Stimulated activated CD4-positive, alpha-beta T cell treated with anti-CD3 and anti-CD28 coated beads, Interleukin-1b, Interleukin-23, amount 100 ng/mL, for 4 hours (primary cell): ENCODE data around the gene SIPA1L3.

Source experiments
- DNase-seq, 2 donors: peaks; one replicate each; pipeline ENCODE4 v3.0.0-alpha.2; 2020; ENCODE audit warnings: low read depth in 2 of 2

SIPA1L3 gene

DNA sequence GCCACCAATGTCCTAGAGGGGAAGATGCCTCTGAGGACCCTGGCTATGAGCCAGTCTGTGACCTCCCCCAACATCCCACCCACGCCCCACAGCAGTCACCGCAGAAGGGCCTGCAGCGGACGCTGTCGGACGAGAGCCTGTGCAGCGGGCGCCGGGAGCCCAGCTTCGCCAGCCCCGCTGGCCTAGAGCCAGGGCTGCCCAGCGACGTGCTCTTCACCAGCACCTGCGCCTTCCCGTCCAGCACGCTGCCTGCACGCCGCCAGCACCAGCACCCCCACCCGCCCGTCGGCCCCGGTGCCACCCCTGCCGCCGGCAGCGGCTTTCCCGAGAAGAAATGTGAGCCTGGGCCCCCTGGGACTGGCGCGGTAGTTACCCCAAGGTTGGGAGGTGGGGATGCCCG, 286.4 kb downstream of the SIPA1L3 start:
- no peak for DNase-seq

DNA sequence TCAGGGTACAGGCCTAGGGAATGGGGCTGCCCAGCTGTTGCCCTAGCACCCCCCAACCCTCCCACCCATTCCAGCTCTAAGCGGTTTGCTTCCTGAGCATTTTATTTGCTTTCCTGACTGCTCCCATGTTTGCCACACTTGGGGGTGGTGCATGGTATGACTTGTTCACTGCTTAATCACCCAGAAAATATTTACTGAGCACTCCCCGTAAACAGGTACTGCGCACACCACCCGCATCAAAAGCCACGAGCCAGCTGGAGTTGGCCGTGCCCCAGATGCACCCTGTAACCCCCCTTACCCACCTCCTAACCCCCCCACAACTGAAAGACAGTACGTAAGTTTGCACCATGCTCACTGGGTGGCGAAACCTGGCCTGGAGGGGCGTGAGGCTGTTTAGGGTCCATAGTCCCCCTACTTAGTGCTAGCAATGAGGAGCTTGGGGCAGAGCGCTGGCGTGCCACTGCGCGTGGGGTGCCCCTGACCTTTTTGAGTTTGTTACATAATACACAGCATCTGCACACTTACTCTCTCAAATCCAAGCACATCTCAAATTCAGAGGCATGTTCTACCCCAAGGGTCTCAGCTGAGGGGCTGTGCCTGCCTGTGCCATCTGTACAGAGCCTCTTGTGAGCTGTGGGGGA, 287.2 kb downstream of the SIPA1L3 start:
- DNase-seq = no peak

DNA sequence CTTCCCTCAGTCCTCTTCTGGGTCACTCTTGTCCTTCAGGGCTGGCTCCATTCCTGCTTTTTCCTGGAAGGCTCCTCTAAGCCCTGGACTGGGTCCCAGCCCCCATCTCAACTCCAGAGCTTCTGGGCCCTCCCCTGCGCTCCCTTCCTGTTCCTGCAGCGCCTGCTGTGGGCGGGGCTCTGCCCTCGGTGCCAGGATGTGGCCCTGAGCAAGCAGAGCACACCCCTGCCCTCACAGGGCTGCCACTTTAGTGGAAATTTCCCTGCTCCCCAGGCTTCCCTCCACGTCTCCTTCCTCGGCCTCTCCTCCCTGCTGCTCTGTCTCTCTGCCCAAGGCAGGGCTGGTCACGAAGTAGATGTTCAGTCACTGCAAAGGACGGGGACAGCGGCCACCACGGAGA, 288.2 kb downstream of the SIPA1L3 start:
- DNase-seq = no peak

DNA sequence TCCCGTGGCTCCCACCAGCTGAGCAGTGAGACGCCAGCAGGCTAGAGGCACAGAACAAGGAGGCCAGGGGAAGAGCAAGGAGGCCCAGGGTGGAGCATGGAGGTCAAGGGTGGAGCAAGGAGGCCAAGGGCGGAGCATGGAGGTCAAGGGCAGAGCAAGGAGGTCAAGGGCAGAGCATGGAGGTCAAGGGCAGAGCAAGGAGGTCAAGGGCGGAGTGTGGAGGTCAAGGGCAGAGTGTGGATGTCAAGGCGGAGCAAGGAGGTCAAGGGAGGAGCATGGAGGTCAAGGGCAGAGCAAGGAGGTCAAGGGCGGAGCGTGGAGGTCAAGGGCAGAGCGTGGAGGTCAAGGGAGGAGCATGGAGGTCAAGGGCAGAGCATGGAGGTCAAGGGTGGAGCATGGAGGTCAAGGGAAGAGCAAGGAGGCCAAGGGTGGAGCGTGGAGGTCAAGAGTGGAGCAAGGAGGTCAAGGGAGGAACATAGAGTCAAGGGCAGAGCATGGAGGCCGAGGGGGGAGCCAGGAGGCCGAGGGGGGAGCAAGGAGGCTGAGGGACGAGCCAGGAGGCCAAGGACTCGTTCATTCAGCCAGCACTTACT, 289.3 kb downstream of the SIPA1L3 start:
- no peak for DNase-seq

DNA sequence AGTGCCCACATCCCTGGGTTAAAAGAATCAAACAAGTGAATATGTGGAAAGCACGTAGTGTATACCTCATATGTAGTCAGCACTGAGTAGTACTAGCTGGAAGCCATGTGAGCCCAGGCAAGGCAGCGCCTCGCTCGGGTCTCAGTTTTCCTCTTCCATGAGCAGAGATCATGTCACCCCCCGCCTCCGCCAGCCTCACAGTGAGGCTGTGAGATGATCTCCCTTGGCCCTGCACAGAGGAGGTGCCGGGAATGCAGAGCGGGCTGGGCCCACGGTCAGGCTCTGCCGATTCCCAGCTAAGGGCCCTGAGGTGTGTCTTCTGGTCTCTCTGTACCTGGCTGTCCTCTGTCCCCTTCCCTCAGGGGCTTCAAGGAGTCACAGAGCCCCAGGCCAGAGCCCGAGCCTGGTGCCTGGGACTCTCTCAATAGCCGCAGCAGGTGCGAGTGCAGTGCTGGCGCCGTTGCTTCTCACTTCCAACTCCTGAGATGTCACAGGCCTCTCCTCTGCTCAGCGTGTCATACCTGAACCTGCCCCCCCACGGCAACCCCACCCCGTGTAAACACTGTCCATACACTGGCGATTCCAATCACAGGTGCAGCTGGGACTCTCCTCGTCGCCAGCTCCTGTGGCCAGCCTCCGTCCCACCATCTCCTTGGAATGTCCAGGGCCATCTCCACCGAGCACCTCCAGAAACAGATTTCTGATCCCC, 290.1 kb downstream of the SIPA1L3 start:
- DNase-seq = no peak

DNA sequence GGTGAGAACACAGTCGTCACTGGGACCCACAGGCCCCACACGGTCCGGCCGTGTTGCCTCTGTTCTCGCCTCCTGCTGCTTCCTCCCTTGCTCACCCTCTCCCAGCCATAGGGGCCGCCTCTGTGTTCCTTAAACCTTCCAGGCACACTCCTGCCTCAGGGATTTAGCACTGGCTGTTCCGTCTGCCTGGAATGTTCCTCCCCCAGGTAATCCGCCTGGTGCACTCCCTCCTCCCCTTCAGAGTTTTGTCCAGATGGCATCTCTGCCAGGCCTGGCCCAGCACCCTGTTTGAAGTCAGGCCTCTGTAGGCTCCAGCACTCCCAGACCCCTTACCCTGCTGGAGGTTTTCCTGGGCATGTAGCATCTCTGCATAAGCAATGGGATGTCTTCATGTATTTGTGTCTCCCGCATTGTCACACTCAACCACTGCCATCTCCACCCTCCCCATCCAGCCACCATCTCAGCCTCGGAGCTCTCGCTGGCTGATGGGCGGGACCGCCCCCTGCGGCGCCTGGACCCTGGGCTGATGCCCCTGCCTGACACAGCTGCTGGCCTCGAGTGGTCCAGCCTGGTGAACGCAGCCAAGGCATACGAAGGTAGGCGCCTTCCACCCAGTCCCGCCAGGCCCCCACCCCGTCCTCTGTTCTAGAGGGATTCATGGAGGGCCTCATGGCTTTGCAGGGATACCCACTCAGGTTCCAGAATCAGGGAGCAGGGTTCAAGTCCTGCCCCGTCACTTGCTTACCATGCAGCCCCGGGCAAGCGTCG, 291.1 kb downstream of the SIPA1L3 start:
- no peak for DNase-seq

DNA sequence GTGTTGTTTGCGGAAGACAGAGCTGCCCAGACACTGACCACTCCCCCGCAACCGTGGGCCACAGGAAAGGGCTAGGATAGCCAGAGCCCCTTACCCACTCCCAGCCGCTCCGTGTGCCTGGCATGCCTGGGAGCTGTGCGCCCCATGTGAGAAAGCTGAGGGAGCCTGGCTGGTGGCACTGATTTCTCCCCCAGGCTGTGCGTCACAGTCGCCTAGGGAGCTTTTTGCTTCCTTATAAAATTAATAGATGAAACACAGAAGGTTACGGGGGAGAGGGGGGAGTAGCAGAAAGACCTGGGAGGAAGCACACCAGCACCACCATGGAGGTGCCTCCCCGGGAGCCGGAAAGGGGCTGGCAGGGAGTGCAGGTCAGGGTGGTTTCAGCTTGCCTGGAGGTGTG, 292.3 kb downstream of the SIPA1L3 start:
- no peak for DNase-seq

DNA sequence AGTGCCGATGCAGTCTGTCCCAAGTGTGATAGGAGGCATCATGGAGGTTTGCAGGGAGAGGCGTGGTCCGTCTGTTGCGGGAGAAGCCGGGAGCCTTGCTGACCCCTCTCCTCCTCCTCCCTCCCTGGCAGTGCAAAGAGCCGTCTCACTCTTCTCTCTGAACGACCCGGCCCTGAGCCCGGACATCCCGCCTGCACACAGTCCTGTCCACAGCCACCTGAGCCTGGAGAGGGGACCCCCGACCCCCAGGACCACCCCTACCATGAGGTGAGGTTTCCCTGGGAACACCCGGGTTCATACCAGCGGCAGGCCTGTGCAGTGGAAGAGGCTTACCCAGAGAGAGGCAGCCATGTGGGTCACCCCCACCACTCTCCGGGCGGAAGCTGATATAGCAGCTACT, 294.7 kb downstream of the SIPA1L3 start:
- no peak for DNase-seq

DNA sequence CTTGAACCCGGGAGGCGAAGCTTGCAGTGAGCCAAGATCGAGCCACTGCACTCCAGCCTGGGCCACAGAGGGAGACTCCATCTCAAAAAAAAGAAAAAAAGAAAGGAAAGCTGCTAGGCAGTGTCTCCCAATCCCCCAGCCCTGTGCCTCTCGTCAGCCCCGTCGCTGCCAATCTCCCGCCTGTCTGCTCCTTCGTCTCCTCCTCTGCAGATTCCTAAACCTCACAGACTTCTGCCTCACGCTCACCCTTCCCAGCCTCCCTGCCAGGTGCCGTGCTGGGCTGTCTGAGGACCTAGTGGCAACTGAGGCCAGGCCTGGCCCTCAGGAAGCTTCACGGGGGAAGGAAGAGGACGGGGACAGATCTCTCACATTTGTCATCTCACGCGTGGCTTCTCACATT, 295.5 kb downstream of the SIPA1L3 start:
- no peak for DNase-seq

DNA sequence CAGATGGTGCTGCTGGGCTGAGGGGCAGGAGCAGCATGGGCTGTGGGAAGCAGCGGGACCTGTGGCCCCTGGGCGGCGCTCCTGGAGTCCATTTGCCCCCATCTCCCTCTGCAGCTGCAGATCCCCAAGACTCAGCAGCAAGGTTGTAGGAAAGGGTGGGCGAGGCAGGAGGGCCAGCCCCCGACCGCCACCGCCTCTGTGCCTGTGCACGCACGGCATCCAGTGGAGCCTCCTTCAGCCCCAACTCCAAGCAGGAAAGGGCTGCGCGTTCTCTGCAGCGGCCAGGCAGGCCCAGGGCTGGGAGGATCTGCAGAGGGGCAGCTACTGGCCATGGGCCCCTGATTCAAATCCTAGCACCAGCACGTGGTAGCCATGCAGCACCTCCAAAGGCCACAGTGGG, 296.2 kb downstream of the SIPA1L3 start:
- no peak for DNase-seq

DNA sequence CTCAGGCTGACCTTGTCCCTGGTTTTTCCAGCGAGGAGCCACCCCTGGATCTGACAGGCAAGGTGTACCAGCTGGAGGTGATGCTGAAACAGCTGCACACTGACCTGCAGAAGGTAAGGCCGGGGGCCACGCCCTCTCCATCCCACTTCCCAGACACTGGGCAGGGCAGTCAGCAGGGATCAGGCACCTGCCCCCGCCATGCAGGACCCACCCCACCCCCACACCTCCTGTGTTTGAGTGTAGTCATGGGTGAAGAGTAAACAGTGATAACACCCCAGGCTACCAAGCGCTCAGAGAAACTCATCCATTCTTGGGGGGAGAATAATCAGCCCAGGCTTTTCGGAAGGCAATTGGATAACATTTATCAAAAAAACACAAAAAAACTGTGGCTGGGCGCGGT, 297.1 kb downstream of the SIPA1L3 start:
- DNase-seq = no peak

DNA sequence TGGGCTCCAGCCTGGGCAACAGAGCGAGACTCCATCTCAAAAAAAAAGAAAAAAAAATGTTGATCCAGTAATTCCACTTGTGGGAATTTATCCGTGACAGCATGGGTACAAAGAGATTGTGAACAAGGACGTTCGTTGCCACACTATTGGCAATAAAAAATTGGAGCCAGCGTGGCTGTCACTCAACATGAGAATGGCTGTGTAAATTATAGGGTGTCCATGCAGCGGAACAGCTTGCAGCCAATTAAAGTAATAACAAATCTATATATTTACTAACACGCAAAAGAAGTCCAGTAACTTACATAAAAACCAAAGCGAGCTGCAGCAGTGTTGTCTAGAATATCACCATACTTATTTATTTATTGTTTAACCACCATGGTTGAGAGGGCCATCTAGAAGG, 297.7 kb downstream of the SIPA1L3 start:
- DNase-seq = no peak

DNA sequence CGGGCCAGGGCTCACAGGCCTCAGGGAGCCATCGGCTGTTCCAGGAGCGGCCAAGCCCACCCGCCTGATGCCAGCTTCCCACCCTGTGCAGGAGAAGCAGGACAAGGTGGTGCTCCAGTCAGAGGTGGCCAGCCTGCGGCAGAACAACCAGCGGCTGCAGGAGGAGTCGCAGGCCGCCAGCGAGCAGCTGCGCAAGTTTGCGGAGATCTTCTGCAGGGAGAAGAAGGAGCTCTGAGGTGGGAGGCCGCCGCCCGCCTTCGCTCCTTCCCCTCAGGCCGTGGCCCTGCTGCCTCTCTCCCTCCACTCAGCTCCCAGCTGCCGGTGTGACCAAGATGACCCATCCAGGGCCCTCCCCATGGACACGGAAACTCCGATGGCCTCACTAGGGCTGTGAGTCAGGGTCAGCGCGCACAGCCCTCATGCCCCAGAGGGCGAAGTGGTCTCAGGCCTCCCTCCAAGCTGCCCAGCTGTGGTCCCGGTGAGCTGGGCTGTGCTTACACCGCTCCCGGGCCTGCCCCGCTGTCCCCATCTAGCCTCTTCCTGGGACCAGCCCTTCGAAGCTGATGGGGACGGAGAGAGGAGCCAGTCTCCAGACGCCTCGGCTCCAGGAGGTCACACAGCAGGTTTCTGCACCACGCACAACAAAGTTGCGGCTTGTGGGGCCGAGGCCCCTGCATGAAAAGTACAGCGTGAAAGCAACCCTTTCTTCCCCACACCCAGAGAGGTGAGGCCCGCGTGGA, 299.2 kb downstream of the SIPA1L3 start:
- DNase-seq = no peak

DNA sequence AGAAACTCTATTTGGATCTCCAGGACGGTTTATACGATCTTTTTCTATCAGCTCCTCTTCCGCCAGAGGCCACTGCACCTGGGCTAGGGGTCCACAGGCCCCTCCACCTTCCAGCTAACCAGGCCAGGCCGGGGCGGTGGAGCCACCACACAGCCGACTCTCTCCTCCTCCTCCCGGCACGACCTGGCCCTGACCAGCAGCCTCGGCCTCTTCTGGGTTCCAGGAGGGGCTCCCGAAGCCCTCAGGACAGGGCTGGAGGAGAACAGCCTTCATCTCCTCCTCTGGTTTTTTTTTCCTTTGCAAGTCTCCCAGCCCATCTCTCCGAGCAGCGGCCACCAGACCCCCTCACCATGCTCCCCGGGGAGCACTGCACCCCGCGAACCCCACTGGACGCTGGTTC, 299.9 kb downstream of the SIPA1L3 start:
- DNase-seq = no peak

DNA sequence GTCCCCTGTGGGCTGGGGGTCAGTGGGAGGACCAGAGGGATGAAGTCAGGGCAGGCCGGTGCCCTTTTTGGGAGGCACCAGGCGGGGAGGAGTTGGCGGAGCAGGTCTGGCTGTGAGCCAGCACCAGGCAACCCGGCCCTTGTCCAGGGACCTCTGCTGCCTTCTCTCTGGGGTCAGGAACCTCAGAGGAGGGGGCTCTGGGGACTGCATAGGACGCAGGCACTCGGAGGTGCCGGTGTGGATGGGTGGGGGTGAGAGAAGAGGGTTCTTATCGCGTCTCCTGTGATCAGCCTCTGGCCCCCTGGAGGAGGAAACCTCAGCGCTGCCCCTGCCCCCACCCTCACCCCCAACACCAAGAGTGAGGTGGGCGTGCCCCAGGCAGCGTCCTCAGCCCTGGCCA, 300.5 kb downstream of the SIPA1L3 start:
- no peak for DNase-seq

DNA sequence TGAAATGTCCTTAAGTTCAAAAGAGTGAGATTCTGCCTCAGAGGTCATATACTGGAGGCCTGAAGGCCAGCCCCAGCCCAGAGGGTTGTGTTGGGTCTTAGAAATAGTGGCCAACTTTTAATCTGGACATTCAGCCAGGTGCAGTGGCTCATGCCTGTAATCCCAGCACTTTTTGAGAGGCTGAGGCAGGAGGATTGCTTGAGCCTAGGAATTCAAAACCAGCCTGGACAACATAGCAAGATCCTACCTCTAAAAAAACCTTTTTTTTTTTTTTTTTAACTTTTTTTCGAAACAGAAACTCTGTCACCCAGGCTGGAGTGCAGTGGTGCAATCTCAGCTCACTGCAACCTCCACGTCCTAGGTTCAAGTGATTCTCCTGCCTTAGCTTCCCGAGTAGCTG, 301.6 kb downstream of the SIPA1L3 start:
- no peak for DNase-seq

DNA sequence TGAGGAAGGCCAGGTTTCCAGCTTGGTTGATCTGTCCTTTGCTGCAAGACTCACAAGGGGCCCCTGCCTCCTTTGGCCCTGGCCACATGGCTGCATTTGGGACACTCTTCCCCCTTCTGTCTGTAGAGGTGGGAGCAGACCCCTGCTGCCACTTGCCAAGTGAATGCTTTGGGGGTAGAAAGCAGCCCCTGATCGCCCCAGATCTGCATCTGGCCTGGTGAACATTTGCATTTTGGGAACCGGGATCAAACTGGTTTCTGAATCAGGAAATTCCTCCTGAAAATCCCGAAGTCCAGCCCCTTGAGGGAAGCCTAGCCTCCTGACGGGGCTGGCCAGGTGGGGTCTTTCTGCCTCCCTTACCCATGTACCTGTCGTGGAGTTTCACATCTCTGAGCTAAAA, 302.1 kb downstream of the SIPA1L3 start:
- no peak for DNase-seq

DNA sequence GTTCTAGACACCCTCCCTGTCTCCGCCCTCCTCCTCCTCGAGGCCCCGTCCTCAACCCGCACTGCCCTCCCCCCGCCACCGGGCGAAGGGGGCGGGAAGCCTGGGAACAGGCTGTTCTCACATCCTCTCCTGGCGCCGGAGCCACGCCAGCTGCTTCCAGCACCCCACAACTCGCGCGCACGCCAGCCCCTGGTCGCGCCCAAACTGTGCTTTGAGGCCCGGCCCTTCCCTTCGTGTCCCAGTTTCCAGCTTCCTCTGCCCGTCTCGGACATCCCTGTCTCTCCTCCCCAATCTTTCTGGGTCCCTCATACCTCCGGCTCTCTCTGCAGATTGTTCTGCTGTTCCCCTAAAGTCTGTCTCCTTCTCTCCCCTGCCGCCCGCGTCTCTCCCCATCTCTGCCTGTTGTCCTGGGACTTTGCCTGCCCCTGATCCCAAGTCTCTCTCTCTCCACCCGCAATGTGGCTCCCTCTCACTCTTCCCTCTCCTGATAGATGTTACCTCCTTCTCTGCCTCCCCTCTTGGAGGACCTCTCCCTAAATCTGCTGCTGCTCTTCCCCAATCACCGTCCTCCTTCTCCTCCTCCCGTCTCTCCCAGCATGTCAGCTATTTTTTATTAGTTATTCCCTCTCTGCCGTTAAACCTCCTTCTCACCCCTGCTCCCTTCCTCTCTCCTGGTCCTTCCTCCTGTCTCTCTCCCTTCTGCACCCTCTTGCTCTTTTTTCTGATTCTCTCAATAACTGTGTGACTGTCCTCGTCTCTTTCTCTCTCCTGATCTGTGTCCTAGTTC, 302.9 kb downstream of the SIPA1L3 start:
- DNase-seq = no peak

DNA sequence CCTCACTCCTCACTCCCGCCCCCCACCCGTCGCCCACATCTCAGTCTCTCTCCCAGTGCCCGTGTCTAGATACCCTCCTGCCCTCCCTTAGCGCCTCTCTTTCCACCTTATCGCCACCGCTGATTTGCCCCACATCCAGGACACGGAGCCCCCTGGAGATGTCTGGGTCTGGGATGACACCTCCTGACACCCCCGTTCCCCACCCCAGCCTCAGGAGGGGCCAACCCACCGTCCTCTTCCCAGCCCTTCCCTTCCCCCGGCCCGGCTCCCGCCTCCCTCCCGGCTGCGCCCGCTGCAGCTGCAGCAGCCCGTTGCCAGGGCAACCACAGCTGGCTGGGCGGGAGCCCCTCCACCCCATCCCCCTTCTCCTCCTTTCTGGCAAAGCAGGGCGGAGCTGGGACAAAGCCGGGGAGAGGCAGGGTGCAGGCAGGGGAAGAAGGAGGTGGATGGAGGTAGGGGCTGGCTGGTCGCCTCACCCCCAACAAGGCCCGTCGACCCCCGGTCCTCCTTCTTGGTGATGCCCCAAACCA, 303.5 kb downstream of the SIPA1L3 start:
- no peak for DNase-seq

DNA sequence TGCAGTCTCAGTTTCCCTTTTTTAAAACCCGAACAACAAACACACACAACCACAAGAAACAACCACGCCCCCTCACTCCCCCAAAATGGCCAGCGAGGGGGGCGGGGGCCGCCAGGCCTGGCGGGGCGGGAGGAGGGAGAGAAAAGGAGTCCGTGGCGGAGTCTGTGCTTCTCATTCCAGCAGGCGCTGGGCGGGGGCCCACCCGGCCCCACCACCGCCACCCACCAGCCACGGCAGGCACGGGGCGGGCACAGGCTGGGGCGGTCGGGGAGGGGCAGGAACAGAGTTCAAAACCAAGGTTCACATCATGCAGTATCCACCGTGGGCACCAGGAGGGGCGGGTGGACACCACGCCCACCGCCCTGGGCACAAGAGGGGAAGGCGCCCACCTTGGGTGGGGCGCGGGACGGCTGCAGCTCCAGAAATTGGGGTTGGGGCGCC, 304.2 kb downstream of the SIPA1L3 start:
- no peak for DNase-seq

DNA sequence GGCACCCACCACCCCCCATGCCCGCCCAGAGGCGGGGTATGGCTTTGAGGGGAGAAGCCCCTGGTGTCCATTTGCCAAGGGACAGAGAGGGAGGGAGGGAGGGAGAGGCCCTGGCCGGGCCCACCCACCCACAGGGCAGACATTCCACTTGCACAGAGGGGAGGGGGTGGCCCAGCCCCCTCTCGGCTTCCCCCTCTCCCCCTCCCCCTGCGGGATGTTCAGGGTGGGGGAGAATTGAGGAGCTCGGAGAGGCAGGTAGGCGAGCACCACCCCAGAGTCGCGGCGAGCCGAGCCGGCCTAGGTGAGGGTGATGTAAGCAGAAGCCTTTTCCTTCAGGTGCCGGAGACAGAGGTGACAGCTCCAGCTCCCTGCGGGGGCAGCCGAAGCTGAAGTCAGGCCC, 304.8 kb downstream of the SIPA1L3 start:
- DNase-seq = no peak
